ENCODE measurements around the gene FSTL4.

DNA sequence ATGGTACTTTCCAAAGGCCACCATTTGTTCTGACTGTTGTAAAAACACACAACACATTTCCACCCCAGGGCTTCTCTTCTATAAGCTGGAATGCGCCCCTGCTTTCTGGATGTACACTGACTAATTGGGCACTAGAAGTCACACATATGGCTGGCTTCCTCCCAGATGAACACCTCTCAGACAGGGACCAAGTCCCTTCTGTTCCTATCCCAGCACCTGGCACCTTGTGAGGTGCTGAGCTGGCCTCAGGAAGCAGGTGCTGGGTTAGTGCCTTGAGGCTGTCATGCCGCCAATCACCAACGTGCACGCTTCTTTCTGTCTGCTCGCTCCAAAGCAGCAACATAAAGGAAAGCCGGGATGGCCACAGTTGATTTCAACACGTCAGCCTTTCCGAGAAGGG lies 93.2 kb downstream of the FSTL4 start:
- TF ChIP-seq, protein P1, sequence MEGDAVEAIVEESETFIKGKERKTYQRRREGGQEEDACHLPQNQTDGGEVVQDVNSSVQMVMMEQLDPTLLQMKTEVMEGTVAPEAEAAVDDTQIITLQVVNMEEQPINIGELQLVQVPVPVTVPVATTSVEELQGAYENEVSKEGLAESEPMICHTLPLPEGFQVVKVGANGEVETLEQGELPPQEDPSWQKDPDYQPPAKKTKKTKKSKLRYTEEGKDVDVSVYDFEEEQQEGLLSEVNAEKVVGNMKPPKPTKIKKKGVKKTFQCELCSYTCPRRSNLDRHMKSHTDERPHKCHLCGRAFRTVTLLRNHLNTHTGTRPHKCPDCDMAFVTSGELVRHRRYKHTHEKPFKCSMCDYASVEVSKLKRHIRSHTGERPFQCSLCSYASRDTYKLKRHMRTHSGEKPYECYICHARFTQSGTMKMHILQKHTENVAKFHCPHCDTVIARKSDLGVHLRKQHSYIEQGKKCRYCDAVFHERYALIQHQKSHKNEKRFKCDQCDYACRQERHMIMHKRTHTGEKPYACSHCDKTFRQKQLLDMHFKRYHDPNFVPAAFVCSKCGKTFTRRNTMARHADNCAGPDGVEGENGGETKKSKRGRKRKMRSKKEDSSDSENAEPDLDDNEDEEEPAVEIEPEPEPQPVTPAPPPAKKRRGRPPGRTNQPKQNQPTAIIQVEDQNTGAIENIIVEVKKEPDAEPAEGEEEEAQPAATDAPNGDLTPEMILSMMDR (conservative IDR thresholded peaks at IDR 0.05; ENCODE audit: low read length): no peak
- no peak for TF ChIP-seq EZH2phosphoT487 (IDR thresholded peaks at IDR 0.05; ENCODE audit: borderline replicate concordance, low read depth, low read length)
